K562 (cell line): ENCODE measurements around the gene PDCD6IP. TPM values are rescaled to one million over a fixed set of nuclear protein-coding genes. Genes with fewer than 3 reads are reported as not detected.

Source experiments
- CREB3L1 ChIP-seq: fragments of 450-650 bp; IDR thresholded peaks from 2 replicates; pipeline ENCODE4 v1.6.1; 2014; ENCODE audit warnings: low read depth, mild to moderate bottlenecking, moderate library complexity, borderline replicate concordance
- CSDE1 ChIP-seq, 2 experiments: fragments of 450-650 bp; IDR thresholded peaks; 2 replicates each; pipeline ENCODE4 v1.6.1; 2016; ENCODE audit warnings: mild to moderate bottlenecking in 1 of 2
- EGR1 ChIP-seq: fragments of 450-650 bp; conservative IDR thresholded peaks from 2 replicates; pipeline ENCODE4 v1.6.1; 2017; ENCODE audit warnings: mild to moderate bottlenecking
- NCOA2 ChIP-seq, 2 experiments: fragments of 450-650 bp; IDR thresholded peaks; 2 replicates each; pipeline ENCODE4 v1.6.1; 2018; ENCODE audit warnings: mild to moderate bottlenecking in 2 of 2, moderate library complexity in 1 of 2; ENCODE audit not compliant: partially characterized antibody in 2 of 2
- RAD51 ChIP-seq: fragments of 450-650 bp; IDR thresholded peaks from 2 replicates; pipeline ENCODE4 v1.7.1; 2016; ENCODE audit warnings: low read depth, mild to moderate bottlenecking, borderline replicate concordance
- RBM22 ChIP-seq: fragments of 200-400 bp; formaldehyde crosslinking; IDR thresholded peaks from 2 replicates; pipeline ENCODE4 v1.6.1; 2018; ENCODE audit warnings: low read length, low read depth; ENCODE audit not compliant: poor library complexity, severe bottlenecking
- SMAD1 ChIP-seq: fragments of 150-350 bp; IDR thresholded peaks from 2 replicates; pipeline ENCODE4 v1.6.1; 2014; ENCODE audit warnings: low read length, low read depth; ENCODE audit not compliant: partially characterized antibody
- SREBF1 ChIP-seq: fragments of 150-350 bp; IDR thresholded peaks from 2 replicates; pipeline ENCODE4 v1.6.1; 2014; ENCODE audit warnings: antibody characterized with exemption, low read depth, low read length, borderline replicate concordance
- polyA plus RNA-seq, 8 experiments: library from polyadenylated mRNA; depleted of rRNA in 4 of 8; stranded (reverse) in 5 of 8; unstranded in 3 of 8; fragments of >200 nt; fragmentation: Nextera tagmentation in 2 of 8; fragmentation: Illumina TruSeq in 1 of 8; extraction: Ambion mirVana in 2 of 8; extraction: Trizol in 1 of 8; gene quantifications; 2 replicates each; pipeline versions ENCODE4 v1.2.1 to v1.2.3, GENCODE V29; 2011 to 2014; ENCODE audit warnings: inconsistent platforms in 1 of 8, missing spikeins in 1 of 8
- total RNA-seq, 7 experiments: library from RNA; depleted of rRNA in 6 of 7; stranded (reverse); fragments of >200 nt in 6 of 7; fragmentation: Illumina TruSeq in 2 of 7; extraction: Trizol in 2 of 7; gene quantifications; 2 replicates each; pipeline versions ENCODE4 v1.2.1 to v1.2.3, GENCODE V29; 2011 to 2021; ENCODE audit warnings: low replicate concordance in 1 of 7
- TF ChIP-seq, protein P1 (sequence below): sonication (generic); formaldehyde crosslinking; IDR thresholded peaks from 2 replicates; pipeline ENCODE4 v1.8.1; 2022; ENCODE audit warnings: missing genetic modification reagents
- TF ChIP-seq, protein P2 (sequence below): fragments of 250-450 bp; sonication (Bioruptor Pico); IDR thresholded peaks from 2 replicates; pipeline ENCODE4 v1.8.0; 2021; ENCODE audit warnings: moderate library complexity, mild to moderate bottlenecking, inconsistent platforms
- TF ChIP-seq, protein P3 (sequence below): fragments of 200-600 bp; sonication (generic); IDR thresholded peaks from one replicate; pipeline ENCODE4 v1.6.1; 2012; ENCODE audit warnings: mild to moderate bottlenecking, low read depth, low read length, inconsistent platforms

The PDCD6IP gene
- total and polyA plus RNA-seq, 9 of the 15 experiments (the other 6 are each of a cell fraction or from before 2014, with no cell fraction given) = 40.2 to 302 (median 122) TPM

- TF ChIP-seq NCOA2 (IDR thresholded peaks at IDR 0.05; ENCODE audit: partially characterized antibody in 2 of 2) (no peak), SREBF1 (no peak), CSDE1 (IDR thresholded peaks at IDR 0.05) (no peak), RBM22 (no peak), CREB3L1 (no peak), RAD51 (no peak), SMAD1 (no peak), EGR1 (peak; percentile 88)
- TF ChIP-seq, protein P1, sequence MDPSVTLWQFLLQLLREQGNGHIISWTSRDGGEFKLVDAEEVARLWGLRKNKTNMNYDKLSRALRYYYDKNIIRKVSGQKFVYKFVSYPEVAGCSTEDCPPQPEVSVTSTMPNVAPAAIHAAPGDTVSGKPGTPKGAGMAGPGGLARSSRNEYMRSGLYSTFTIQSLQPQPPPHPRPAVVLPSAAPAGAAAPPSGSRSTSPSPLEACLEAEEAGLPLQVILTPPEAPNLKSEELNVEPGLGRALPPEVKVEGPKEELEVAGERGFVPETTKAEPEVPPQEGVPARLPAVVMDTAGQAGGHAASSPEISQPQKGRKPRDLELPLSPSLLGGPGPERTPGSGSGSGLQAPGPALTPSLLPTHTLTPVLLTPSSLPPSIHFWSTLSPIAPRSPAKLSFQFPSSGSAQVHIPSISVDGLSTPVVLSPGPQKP = no peak
- TF ChIP-seq, protein P2, sequence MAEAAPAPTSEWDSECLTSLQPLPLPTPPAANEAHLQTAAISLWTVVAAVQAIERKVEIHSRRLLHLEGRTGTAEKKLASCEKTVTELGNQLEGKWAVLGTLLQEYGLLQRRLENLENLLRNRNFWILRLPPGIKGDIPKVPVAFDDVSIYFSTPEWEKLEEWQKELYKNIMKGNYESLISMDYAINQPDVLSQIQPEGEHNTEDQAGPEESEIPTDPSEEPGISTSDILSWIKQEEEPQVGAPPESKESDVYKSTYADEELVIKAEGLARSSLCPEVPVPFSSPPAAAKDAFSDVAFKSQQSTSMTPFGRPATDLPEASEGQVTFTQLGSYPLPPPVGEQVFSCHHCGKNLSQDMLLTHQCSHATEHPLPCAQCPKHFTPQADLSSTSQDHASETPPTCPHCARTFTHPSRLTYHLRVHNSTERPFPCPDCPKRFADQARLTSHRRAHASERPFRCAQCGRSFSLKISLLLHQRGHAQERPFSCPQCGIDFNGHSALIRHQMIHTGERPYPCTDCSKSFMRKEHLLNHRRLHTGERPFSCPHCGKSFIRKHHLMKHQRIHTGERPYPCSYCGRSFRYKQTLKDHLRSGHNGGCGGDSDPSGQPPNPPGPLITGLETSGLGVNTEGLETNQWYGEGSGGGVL (CRISPR knock-in tag) = no peak
- TF ChIP-seq, protein P3, sequence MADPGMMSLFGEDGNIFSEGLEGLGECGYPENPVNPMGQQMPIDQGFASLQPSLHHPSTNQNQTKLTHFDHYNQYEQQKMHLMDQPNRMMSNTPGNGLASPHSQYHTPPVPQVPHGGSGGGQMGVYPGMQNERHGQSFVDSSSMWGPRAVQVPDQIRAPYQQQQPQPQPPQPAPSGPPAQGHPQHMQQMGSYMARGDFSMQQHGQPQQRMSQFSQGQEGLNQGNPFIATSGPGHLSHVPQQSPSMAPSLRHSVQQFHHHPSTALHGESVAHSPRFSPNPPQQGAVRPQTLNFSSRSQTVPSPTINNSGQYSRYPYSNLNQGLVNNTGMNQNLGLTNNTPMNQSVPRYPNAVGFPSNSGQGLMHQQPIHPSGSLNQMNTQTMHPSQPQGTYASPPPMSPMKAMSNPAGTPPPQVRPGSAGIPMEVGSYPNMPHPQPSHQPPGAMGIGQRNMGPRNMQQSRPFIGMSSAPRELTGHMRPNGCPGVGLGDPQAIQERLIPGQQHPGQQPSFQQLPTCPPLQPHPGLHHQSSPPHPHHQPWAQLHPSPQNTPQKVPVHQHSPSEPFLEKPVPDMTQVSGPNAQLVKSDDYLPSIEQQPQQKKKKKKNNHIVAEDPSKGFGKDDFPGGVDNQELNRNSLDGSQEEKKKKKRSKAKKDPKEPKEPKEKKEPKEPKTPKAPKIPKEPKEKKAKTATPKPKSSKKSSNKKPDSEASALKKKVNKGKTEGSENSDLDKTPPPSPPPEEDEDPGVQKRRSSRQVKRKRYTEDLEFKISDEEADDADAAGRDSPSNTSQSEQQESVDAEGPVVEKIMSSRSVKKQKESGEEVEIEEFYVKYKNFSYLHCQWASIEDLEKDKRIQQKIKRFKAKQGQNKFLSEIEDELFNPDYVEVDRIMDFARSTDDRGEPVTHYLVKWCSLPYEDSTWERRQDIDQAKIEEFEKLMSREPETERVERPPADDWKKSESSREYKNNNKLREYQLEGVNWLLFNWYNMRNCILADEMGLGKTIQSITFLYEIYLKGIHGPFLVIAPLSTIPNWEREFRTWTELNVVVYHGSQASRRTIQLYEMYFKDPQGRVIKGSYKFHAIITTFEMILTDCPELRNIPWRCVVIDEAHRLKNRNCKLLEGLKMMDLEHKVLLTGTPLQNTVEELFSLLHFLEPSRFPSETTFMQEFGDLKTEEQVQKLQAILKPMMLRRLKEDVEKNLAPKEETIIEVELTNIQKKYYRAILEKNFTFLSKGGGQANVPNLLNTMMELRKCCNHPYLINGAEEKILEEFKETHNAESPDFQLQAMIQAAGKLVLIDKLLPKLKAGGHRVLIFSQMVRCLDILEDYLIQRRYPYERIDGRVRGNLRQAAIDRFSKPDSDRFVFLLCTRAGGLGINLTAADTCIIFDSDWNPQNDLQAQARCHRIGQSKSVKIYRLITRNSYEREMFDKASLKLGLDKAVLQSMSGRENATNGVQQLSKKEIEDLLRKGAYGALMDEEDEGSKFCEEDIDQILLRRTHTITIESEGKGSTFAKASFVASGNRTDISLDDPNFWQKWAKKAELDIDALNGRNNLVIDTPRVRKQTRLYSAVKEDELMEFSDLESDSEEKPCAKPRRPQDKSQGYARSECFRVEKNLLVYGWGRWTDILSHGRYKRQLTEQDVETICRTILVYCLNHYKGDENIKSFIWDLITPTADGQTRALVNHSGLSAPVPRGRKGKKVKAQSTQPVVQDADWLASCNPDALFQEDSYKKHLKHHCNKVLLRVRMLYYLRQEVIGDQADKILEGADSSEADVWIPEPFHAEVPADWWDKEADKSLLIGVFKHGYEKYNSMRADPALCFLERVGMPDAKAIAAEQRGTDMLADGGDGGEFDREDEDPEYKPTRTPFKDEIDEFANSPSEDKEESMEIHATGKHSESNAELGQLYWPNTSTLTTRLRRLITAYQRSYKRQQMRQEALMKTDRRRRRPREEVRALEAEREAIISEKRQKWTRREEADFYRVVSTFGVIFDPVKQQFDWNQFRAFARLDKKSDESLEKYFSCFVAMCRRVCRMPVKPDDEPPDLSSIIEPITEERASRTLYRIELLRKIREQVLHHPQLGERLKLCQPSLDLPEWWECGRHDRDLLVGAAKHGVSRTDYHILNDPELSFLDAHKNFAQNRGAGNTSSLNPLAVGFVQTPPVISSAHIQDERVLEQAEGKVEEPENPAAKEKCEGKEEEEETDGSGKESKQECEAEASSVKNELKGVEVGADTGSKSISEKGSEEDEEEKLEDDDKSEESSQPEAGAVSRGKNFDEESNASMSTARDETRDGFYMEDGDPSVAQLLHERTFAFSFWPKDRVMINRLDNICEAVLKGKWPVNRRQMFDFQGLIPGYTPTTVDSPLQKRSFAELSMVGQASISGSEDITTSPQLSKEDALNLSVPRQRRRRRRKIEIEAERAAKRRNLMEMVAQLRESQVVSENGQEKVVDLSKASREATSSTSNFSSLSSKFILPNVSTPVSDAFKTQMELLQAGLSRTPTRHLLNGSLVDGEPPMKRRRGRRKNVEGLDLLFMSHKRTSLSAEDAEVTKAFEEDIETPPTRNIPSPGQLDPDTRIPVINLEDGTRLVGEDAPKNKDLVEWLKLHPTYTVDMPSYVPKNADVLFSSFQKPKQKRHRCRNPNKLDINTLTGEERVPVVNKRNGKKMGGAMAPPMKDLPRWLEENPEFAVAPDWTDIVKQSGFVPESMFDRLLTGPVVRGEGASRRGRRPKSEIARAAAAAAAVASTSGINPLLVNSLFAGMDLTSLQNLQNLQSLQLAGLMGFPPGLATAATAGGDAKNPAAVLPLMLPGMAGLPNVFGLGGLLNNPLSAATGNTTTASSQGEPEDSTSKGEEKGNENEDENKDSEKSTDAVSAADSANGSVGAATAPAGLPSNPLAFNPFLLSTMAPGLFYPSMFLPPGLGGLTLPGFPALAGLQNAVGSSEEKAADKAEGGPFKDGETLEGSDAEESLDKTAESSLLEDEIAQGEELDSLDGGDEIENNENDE = no peak
Measured at GRCh38 chr3:33901862-33902563, 103.6 kb downstream of the PDCD6IP start (continued).
